GM10266 (cell line): ENCODE measurements around the gene ZFP91.
A peak's percentile ranks its signal among the peaks of the same experiment; 100 is the strongest.

ENCODE experiments used
- DNase-seq: peaks from one replicate; pipeline ENCODE4 v3.0.0; 2012; ENCODE audit errors: extremely low spot score
- TF ChIP-seq, protein P1 (sequence below): IDR thresholded peaks from 2 replicates; pipeline ENCODE4 v1.5.1; 2012; ENCODE audit warnings: mild to moderate bottlenecking, low read depth; ENCODE audit not compliant: control insufficient read depth, insufficient read depth; ENCODE audit errors: missing control alignments

Gene ZFP91

DNA sequence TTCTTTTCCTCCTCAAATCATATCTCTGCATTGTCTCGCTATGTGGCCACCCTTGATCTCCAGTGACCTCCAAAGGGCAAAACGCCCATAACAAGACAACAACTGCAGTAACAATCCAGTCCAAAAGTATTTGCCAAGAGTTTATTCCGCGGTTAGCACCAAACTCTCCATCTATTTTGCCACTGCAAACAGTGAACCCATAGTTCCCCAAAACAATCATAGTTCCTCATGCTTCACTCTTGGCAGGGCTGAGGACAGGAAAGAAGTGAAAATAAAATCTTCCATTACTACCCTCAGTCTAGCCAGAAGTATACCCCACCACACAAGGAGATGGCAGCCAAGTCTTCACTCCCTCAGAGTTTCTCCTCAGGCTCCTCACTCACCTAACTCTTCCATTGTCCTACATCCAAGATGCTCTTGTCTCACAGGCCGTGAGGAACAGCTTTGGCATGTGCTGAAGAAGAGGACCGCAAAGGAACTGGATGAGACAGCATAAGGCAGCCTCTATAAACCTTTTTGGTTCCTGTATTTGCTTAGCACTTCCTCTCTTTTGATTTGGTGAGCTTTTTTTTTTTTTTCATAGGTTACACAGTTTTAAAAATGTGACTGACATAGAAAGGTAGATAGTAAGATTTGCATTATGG, 3.4 kb upstream of the ZFP91 start, which contains the start of gene LPXN:
TSS of gene LPXN (minus strand) at position 480 of the 644 bp plus-strand sequence. CDS start at position 396, 84 bp downstream.
- peak; percentile 5 for DNase-seq
- TF ChIP-seq, protein P1, sequence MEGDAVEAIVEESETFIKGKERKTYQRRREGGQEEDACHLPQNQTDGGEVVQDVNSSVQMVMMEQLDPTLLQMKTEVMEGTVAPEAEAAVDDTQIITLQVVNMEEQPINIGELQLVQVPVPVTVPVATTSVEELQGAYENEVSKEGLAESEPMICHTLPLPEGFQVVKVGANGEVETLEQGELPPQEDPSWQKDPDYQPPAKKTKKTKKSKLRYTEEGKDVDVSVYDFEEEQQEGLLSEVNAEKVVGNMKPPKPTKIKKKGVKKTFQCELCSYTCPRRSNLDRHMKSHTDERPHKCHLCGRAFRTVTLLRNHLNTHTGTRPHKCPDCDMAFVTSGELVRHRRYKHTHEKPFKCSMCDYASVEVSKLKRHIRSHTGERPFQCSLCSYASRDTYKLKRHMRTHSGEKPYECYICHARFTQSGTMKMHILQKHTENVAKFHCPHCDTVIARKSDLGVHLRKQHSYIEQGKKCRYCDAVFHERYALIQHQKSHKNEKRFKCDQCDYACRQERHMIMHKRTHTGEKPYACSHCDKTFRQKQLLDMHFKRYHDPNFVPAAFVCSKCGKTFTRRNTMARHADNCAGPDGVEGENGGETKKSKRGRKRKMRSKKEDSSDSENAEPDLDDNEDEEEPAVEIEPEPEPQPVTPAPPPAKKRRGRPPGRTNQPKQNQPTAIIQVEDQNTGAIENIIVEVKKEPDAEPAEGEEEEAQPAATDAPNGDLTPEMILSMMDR: peak; percentile 39

DNA sequence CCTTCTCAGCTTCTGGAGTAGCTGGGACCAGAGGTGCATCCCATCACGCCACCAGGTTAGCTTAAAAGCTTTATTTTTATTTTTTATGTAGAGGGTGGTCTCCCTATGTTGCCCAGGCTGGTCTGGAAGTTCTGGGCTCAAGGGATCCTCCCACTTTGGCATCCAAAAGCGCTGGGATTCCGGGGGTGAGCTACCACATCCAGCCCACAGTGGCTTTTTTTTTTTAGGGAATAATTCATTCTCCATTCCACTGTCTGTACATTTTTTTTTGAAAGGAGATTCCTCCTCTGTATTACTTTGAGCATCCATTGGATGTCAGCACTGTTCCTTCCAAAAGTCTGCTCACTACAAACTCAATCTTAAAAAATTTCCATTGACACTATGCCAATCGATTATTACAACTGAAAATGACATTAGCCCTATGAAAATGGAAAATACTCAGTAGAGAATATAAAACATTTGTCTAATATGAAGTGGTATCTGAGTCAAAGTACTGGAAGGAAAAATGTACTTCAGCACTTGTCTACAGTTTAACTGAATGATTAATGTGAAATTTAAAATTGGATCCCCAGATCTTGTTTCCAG, 1.9 kb upstream of the ZFP91 start:
- peak; percentile 5 for DNase-seq
- TF ChIP-seq, protein P1: peak; percentile 27

DNA sequence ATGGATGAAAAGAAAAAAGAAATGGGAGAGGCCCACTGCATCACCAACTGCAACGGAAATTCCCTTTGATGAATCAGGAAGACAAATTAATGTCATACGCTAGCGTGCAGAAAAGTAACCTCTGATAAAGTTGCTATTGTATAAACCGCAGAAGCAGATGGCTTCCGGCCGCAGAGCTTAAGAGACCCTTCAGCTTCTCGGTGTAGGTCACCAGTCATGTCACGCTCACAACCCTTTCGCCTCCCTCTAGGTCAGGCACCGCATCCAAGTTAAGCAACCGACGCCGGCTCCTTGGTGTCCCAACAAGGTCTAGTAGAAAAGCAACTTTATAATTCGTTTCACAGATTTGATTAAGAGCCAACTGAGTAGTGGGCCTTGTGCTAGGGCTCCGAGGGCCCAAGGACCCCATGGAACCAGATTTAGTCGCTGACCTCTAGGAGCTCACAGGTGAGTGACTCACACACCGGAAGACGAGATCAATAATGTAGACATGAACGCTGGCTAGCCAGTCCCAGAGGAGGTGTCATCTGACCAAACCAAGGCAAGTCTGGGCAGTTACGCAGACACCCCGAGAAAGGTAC, 1.2 kb upstream of the ZFP91 start:
- DNase-seq: peak; percentile 35
- TF ChIP-seq, protein P1: no peak

DNA sequence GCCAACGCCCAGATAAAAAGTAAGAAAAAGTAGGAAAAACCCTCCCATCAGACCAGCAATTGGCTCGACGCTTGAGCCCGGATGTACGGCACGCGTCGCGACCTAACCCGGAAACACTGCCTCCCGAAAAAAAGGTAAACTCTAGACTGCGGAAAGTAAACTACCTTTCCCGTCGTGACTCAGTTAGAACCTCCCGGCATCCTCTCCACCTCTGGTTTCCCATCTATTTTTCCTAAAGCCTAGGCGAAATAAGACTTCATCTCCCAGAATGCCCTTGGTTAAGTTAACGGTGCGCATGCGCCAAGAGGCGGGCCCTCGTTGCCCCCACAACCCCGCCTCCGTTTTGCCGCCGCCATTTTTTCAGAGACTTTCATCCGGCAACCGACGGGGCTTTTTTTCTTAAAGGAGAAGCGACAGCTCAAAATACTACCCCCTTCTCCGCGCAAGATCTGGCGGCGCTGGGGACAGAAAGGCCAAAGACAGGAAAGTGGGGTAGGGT, 678 bp upstream of the ZFP91 start:
- peak; percentile 66 for DNase-seq
- TF ChIP-seq, protein P1: no peak

DNA sequence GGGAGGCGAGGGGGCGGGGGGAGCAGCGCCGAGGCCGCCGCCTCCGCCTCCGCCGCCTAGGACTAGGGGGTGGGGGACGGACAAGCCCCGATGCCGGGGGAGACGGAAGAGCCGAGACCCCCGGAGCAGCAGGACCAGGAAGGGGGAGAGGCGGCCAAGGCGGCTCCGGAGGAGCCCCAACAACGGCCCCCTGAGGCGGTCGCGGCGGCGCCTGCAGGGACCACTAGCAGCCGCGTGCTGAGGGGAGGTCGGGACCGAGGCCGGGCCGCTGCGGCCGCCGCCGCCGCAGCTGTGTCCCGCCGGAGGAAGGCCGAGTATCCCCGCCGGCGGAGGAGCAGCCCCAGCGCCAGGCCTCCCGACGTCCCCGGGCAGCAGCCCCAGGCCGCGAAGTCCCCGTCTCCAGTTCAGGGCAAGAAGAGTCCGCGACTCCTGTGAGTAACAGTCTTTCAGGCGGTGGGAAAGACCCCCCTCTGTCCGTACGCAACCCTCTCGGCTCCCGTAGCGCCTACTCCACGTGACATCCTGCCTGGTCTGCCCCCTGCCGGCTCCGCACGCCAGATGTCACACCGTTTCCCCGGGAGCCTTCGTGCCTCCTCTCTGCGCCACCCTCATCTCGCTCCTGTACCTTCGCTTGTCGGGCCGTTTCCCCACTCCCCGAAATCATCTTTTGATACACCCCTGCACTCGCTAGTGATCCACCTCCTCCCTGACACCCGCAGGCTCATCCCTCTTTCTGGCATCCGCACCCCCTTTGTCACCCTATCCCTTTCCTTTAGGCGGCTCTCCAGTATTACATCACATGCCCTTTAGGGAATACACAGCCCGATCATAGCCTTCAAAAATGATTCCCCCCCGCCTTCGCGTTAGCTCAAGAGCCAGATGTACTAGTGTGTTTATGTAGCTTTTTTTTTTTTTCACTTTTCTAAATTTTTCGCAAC, 598 bp downstream of the ZFP91 start:
- TF ChIP-seq, protein P1: peak; percentile 77

DNA sequence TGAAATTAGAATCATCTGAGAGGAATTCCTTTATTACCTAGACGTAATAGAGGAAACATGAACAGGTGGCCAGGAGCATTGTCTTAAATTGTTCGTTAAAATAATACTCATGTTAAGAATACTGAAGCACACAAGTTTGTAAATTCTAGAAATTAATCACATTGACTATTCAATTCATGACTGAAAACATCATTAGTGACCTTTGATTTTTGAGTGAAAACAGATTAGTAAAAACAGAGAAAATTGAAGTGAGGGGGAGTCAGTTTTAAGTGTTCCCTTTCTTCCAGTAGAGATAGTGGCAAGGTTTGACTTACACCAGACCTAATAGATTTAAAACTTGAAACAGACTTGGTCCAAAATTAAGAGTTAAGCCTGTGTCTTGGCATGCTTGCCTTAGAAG, 1.4 kb downstream of the ZFP91 start:
- TF ChIP-seq, protein P1: no peak
- no peak for DNase-seq

More for the DNA sequence above, 598 bp downstream of the ZFP91 start:
- DNase-seq: peak; percentile 75
